ENCODE results near the gene CDC37L1.
"Not testable (repeated sequence)": the region's sequence is repeated elsewhere in the genome, so short reads cannot be mapped to it uniquely, and the experiment has no call there.

CDC37L1 gene

DNA sequence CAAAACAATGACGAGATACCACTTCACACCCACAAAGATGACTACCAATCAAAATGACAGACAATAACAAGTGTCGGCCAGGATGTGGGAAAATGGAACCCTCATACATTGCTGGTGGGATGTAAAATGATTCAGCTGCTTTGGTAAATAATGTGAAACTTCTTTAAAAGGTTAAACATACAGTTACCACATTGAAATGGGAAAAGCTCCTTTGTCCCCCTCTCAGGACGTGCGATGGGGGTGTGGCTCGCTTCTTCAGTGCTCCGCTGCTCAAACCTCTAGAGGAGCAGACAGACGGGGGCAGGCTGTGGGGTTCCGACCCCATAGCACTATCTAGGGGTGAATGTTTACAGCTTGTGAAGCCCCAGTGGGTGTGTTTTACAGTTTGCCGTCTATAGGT, 25.3 kb upstream of the CDC37L1 start:
- TF ChIP-seq, protein P1, sequence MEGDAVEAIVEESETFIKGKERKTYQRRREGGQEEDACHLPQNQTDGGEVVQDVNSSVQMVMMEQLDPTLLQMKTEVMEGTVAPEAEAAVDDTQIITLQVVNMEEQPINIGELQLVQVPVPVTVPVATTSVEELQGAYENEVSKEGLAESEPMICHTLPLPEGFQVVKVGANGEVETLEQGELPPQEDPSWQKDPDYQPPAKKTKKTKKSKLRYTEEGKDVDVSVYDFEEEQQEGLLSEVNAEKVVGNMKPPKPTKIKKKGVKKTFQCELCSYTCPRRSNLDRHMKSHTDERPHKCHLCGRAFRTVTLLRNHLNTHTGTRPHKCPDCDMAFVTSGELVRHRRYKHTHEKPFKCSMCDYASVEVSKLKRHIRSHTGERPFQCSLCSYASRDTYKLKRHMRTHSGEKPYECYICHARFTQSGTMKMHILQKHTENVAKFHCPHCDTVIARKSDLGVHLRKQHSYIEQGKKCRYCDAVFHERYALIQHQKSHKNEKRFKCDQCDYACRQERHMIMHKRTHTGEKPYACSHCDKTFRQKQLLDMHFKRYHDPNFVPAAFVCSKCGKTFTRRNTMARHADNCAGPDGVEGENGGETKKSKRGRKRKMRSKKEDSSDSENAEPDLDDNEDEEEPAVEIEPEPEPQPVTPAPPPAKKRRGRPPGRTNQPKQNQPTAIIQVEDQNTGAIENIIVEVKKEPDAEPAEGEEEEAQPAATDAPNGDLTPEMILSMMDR (IDR thresholded peaks at IDR 0.05; ENCODE audit: low read length, missing control alignments): no peak
- no peak overlapping the region for H3K4me3 ChIP-seq (replicated peaks; ENCODE audit: low read depth, low read length)
- no peak for DNase-seq (ENCODE audit: low read depth)

DNA sequence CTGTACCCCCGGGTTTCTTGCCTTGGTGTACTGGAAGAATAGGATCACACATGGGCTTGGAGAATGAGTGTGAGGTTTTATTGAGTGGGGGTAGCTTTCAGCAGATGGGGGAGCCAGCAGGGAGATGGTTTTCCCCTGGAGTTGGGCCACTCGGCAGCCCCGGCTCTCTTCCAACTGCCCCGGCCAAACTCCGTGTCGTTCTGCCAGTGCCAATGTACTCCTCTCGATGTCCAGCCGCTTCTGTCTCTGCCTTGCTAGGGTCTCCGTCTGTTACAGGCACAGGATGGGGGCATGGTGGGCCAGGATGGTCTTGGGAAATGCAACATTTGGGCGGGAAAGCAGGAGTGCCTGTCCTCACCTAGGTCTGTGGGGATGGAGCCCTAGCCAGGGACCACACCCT, 24.8 kb upstream of the CDC37L1 start:
- DNase-seq (ENCODE audit: low read depth): no peak
- TF ChIP-seq, protein P1 (IDR thresholded peaks at IDR 0.05; ENCODE audit: low read length, missing control alignments): no peak
- H3K4me3 ChIP-seq (replicated peaks; ENCODE audit: low read depth, low read length): no peak overlapping the region

DNA sequence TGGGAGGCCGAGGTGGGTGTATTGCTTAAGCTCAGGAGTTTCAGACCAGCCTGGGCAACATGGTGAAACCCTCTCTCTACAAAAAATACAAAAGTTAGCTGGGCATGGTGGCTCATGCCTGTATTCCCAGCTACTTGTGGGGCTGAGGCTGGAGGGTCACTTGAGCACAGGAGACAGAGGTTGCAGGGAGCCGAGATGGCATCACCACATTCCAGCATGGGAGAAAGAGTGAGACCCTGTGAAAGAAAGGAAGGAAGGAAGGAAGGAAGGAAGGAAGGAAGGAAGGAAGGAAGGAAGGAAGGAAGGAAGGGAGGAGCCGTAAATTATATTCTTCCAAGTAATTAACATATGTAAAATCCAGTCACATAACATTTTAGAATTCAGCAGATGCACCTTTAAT, 23.2 kb upstream of the CDC37L1 start:
- H3K4me3 ChIP-seq (replicated peaks; ENCODE audit: low read depth, low read length); DNase-seq (ENCODE audit: low read depth): not testable (repeated sequence)

DNA sequence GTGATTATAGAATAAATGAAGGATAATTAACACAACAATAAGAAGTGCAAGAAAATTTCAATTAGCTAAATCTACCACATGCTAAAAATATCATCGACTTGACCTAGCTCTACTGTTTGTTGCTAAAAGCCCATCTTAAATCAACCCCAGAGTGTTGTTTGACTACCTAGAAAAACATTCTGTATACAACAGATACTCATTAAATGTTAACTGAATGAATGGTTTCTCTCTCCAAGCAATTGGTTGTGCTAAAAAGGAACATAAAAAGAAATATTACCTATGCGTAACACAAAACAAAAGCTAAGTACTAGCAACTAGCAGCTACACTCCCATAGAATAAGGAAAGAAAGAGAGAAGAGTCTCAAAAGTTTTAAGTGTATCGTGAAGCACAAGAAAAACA, 22.7 kb upstream of the CDC37L1 start:
- DNase-seq (ENCODE audit: low read depth): no peak
- TF ChIP-seq, protein P1 (IDR thresholded peaks at IDR 0.05; ENCODE audit: low read length, missing control alignments): no peak
- no peak overlapping the region for H3K4me3 ChIP-seq (replicated peaks; ENCODE audit: low read depth, low read length)

DNA sequence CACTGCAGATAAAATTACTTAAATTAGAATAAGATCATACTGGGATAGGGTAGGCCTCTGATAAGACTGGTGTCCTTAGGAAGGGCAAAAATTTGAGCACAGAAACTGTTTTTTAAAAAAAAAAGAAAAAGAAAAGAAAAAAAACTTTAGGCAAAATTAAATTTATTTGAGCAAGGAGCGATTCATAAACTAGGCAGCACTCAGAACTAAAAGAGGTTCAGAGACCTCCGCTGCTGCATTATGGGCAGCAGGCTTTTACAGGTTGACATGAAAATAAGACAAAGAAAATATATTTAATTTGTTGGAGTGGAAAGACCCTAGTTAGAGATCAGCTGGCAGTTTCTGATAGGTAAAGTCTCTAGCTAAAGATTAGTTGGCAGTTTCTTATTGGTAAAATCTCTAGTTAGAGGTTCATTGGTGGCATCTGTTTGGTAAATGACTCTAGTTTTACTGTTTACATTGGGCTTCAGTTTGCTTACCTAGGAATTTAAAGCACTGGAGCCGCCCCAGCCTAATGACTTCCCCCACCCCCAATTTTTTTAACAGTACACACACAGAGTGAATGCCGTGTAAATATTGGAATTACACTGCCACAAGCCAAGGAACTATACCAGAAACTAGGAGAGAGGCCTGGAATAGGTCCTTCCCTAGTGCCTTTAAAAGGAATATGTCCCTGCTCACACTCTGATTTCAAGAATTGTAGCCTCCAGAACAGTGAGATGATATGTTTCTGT, 21.8 kb upstream of the CDC37L1 start:
- no peak overlapping the region for H3K4me3 ChIP-seq (replicated peaks; ENCODE audit: low read depth, low read length)
- DNase-seq (ENCODE audit: low read depth): no peak
- TF ChIP-seq, protein P1 (IDR thresholded peaks at IDR 0.05; ENCODE audit: low read length, missing control alignments): no peak

DNA sequence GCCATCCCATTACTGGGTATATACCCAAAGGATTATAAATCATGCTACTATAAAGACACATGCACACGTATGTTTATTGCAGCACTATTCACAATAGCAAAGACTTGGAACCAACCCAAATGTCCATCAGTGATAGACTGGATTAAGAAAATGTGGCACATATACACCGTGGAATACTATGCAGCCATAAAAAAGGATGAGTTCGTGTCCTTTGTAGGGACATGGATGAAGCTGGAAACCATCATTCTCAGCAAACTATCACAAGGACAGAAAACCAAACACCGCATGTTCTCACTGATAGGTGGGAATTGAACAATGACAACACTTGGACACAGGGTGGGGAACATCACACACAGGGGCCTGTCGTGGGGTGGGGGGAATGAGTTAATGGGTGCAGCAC, 18.7 kb upstream of the CDC37L1 start:
- H3K4me3 ChIP-seq (replicated peaks; ENCODE audit: low read depth, low read length); DNase-seq (ENCODE audit: low read depth): not testable (repeated sequence)

DNA sequence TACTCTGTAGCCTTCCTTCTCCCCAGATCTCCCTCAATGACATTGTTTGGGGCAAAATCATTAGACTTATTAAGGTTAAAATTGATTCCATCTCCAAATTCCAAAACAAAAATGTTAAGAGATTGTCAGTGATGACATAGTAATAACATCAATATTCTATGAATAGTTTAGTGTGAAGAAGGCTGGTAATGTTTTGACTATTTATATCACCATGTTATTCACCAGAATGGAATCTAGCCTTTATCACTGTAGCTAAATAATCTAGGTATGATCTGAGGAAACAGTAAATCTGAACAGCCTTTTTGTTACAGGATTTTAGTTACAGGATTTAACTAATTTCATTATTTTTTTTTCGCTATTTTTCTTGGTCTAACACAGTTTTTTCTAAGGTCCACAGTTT, 18.2 kb upstream of the CDC37L1 start:
- TF ChIP-seq, protein P1 (IDR thresholded peaks at IDR 0.05; ENCODE audit: low read length, missing control alignments): no peak
- peak; percentile 21 for DNase-seq (ENCODE audit: low read depth)
- no peak overlapping the region for H3K4me3 ChIP-seq (replicated peaks; ENCODE audit: low read depth, low read length)

DNA sequence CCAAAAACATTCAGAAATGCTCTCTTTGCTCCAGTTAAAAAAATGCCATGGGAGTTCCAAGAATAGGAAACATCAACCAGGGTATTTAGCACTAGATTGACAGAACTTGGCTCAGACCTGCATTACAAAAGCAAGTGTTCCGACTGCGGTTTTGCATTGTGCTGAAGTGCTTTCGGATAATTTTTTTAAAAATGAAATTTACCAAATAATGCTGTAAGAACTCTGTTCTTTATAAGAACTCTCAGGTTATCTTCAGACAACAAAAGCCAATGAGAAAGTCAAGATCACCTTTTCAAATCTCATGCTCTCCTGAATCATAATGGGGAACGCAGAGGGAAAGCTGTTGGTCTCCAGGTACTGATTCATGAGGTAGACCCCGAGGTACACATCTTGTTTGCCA, 17.8 kb upstream of the CDC37L1 start:
- DNase-seq (ENCODE audit: low read depth): peak; percentile 55
- H3K4me3 ChIP-seq (replicated peaks; ENCODE audit: low read depth, low read length): peak overlapping the region; percentile 70
- TF ChIP-seq, protein P1 (IDR thresholded peaks at IDR 0.05; ENCODE audit: low read length, missing control alignments): no peak

All from fibroblast of pulmonary artery (primary cell).